ENCODE measurements around the gene GPR78. TPM values are rescaled to one million over a fixed set of nuclear protein-coding genes. Genes with fewer than 3 reads are reported as not detected.
A peak's percentile ranks its signal among the peaks of the same experiment; 100 is the strongest.

The GPR78 gene
- total and polyA plus RNA-seq, 2 of the 8 experiments (the other 6 are each of a cell fraction or from before 2014, with no cell fraction given): 1.0 to 3.0 TPM

GRCh38 chr4:8546766-8547107, 33.5 kb upstream of the GPR78 start:
- whole genome bisulfite sequencing, 2 experiments (ENCODE audit: extremely low coverage in 1 of 2, insufficient coverage in 1 of 2, insufficient read length in 1 of 2, insufficient replicate concordance in 2 of 2, low coverage in 1 of 2, low lambda C conversion rate in 2 of 2, missing lambda C conversion rate in 1 of 2): 78% methylated on average over 8 of the region's 8 CpGs; no CpG with 5 or more reads in 1 of the 2 experiments
- CTCF ChIA-PET (ENCODE audit: partially characterized antibody): interaction anchor here (0.6 to 14.7 kb wide), 37 partner anchors 9 to 451 kb away, joined by 3 to 237 read pairs (median 5); partner anchors contain the start of genes CPZ, GPR78 and HTRA3

More at GRCh38 chr4:8546766-8547107, 33.5 kb upstream of the GPR78 start:
- Histone ChIP-seq H3K18ac (ENCODE audit: extremely low read depth, low read length) (peak overlapping the region; percentile 24; the same call in 1 of the 2 replicates), H4K5ac (ENCODE audit: insufficient read length, low read depth, low read length) (no peak overlapping the region), H2BK120ac (replicated peaks; ENCODE audit: low read depth, low read length) (no peak overlapping the region), H2BK5ac (ENCODE audit: low read depth, low read length) (no peak overlapping the region), H2AK5ac (ENCODE audit: low read depth, low read length) (no peak overlapping the region), H3K36me3 (ENCODE audit: control insufficient read depth in 2 of 4, insufficient read depth in 4 of 4, low read length in 3 of 4) (no peaks in the 10 kb centered on the region), H3K9ac (replicated peaks in 1 of 4; ENCODE audit: extremely low read depth in 1 of 4, low read depth in 3 of 4, low read length in 3 of 4) (no peak overlapping the region), H3K23ac (ENCODE audit: insufficient read length) (no peak overlapping the region), H3K27me3 (replicated peaks in 1 of 4; ENCODE audit: control insufficient read depth in 3 of 4, extremely low read depth in 1 of 4, insufficient read depth in 3 of 4, low read length in 3 of 4) (no peaks in the 10 kb centered on the region; a peak in 1 of 7 replicates), H3K9me3 (ENCODE audit: insufficient read depth in 2 of 2, low read depth in 1 of 2, low read length in 1 of 2) (no peaks in the 10 kb centered on the region), H2AFZ (ENCODE audit: low read length) (no peak overlapping the region), H4K8ac (ENCODE audit: extremely low read depth, insufficient read depth, low read length) (peak overlapping the region; percentile 60; the same call in 1 of the 2 replicates), H4K20me1 (replicated peaks in 1 of 2; ENCODE audit: control insufficient read depth in 1 of 2, insufficient read depth in 2 of 2, low read length in 2 of 2) (no peaks in the 10 kb centered on the region), H2BK12ac (ENCODE audit: low read depth, low read length) (peak overlapping the region; percentile 75), H3K14ac (ENCODE audit: insufficient read length) (no peak overlapping the region), H3K4me2 (ENCODE audit: insufficient read depth in 1 of 2, low read depth in 2 of 2, low read length in 2 of 2) (no peak overlapping the region), H2BK15ac (ENCODE audit: low read length) (no peak overlapping the region; the same call in 1 of the 2 replicates), H3K27ac (ENCODE audit: low read depth, low read length) (no peak overlapping the region), H3K79me1 (ENCODE audit: low read depth, low read length) (no peaks in the 10 kb centered on the region), H3K4me3 (ENCODE audit: extremely low read depth in 1 of 4, insufficient read depth in 2 of 4, low read depth in 3 of 4, low read length in 4 of 4) (no peak overlapping the region), H3K23me2 (ENCODE audit: low read depth, low read length) (no peaks in the 10 kb centered on the region), H4K91ac (replicated peaks; ENCODE audit: insufficient read length, low read length) (peak overlapping the region; percentile 69), H3K56ac (replicated peaks; ENCODE audit: insufficient read length, low read depth, low read length) (no peak overlapping the region), H3K79me2 (ENCODE audit: control insufficient read depth in 1 of 2, insufficient read depth in 2 of 2, low read length in 2 of 2) (no peaks in the 10 kb centered on the region), H3K4me1 (replicated peaks in 1 of 4; ENCODE audit: control insufficient read depth in 3 of 4, insufficient read depth in 4 of 4, low read length in 3 of 4) (peaks cover 0 to 15% (median 3%) of the 10 kb centered on the region in 4 experiments; a peak in 5 of 7 replicates), H3K4ac (replicated peaks; ENCODE audit: insufficient read length, low read depth, low read length) (peak overlapping the region; percentile 17), H2BK20ac (ENCODE audit: low read length) (0 out of 2 replicates have a peak overlapping the region, but pooled peaks have one; percentile 37)
- POLR2A ChIA-PET (ENCODE audit: partially characterized antibody): interaction anchor here (0.7 to 1.0 kb wide), 5 partner anchors 13 to 106 kb away, joined by 3 read pairs; partner anchors contain the start of genes ACOX3 and TRMT44
- DNase-seq (ENCODE audit: low read depth in 1 of 2, low spot score in 2 of 2) (no peak), FAIRE-seq (no peak)
- TF ChIP-seq NRF1 (IDR thresholded peaks at IDR 0.05; ENCODE audit: low read depth, low read length) (no peak), CTCF (IDR thresholded peaks at IDR 0.05; ENCODE audit: control extremely low read depth in 1 of 3, insufficient read depth in 1 of 3, low read depth in 1 of 3, low read length in 3 of 3) (no peak), E2F6 (IDR thresholded peaks at IDR 0.05) (peak; percentile 75)

All from H1 (cell line).